Astrocyte of the cerebellum (primary cell): Measurements from ENCODE around the gene MYBBP1A.

ENCODE experiments used
- DNase-seq: peaks from one replicate; pipeline ENCODE4 v3.0.0-alpha.2; 2011; ENCODE audit warnings: low read depth
- H3K4me3 ChIP-seq: 2 replicates; pipeline ENCODE4 v1.5.1; 2011; ENCODE audit warnings: mild to moderate bottlenecking, low read depth, low read length, moderate library complexity
- in situ Hi-C: cut with HindIII; loops from 2 replicates; pipeline ENCODE4 v1.10.0; 2017; ENCODE audit warnings: low sequenced_read_pairs
- TF ChIP-seq, protein P1 (sequence below): IDR thresholded peaks from 2 replicates; pipeline ENCODE4 v1.5.1; 2012; ENCODE audit warnings: low read length, low read depth, moderate library complexity, mild to moderate bottlenecking; ENCODE audit errors: missing control alignments

MYBBP1A gene

DNA sequence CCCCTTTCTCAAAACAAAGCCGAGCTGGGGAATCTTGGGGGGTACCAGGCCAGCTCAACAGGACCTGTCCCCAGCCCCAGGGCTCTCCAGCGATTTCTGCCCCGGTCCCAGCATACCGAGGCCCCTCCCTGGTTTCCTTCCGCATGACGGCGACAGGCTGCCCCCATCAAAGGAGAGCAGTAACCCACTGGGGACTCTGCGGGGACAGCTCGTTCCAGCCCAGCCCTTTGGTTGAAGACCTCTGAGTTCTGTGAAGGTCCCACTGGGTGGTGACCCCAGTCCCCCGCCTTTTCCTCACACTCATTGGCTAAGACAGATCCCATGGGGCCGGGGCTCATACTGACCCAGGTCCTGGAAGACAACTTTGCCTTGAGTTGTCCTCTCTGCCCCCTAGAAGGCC, 33.2 kb upstream of the MYBBP1A start:
- in situ Hi-C loops: no loop called here

DNA sequence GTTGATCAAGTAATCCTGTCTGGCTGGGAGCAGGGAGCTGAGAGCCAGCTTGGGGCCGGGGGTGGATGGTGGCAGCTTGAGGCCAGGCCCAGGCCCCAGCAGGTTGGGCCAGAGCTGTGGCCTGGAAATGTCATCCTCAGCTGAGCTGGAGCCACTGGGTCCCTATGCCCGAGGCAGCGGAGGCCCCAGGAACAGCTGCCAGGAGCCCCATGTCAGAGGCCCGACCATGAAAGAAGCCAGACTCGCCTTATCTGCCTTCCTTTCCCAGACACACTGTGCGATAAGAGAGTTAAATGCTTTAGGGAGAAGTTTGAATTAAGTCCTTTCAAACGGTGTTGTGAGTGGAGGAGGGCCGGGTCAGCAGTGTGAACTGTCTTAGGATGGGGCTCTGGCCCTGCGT, 32.6 kb upstream of the MYBBP1A start:
- no peak overlapping the region for H3K4me3 ChIP-seq
- in situ Hi-C loops: no loop called here
- TF ChIP-seq, protein P1, sequence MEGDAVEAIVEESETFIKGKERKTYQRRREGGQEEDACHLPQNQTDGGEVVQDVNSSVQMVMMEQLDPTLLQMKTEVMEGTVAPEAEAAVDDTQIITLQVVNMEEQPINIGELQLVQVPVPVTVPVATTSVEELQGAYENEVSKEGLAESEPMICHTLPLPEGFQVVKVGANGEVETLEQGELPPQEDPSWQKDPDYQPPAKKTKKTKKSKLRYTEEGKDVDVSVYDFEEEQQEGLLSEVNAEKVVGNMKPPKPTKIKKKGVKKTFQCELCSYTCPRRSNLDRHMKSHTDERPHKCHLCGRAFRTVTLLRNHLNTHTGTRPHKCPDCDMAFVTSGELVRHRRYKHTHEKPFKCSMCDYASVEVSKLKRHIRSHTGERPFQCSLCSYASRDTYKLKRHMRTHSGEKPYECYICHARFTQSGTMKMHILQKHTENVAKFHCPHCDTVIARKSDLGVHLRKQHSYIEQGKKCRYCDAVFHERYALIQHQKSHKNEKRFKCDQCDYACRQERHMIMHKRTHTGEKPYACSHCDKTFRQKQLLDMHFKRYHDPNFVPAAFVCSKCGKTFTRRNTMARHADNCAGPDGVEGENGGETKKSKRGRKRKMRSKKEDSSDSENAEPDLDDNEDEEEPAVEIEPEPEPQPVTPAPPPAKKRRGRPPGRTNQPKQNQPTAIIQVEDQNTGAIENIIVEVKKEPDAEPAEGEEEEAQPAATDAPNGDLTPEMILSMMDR: no peak
- DNase-seq: no peak

More for the DNA sequence above, 33.2 kb upstream of the MYBBP1A start:
- H3K4me3 ChIP-seq: no peak overlapping the region
- TF ChIP-seq, protein P1: no peak
- no peak for DNase-seq

DNA sequence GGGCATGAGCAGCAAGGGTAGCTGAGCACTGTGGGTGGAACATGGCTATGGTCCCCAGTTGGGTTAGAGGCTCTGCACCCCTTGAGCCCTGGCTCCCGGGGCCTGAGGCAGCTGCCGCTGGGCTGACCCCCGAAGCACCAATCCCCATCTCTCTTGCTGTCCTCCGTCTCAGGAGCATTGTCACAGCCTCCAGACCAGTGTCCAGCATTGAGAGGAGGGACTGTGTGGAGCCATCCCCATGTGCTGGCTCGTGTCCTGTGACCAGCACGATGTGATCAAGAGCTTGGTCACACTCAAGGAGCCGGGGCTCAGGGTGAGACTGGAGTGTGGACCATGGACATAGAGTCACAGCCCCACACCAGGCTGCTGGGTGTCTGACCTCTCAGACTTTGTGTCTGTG, 32.0 kb upstream of the MYBBP1A start:
- in situ Hi-C loops: no loop called here
- no peak overlapping the region for H3K4me3 ChIP-seq
- DNase-seq: no peak
- TF ChIP-seq, protein P1: no peak

- in situ Hi-C loops: no loop called here
- DNase-seq: no peak
- H3K4me3 ChIP-seq: no peak overlapping the region
- TF ChIP-seq, protein P1: no peak
Measured at GRCh38 chr17:4586043-4586442, 30.9 kb upstream of the MYBBP1A start.

DNA sequence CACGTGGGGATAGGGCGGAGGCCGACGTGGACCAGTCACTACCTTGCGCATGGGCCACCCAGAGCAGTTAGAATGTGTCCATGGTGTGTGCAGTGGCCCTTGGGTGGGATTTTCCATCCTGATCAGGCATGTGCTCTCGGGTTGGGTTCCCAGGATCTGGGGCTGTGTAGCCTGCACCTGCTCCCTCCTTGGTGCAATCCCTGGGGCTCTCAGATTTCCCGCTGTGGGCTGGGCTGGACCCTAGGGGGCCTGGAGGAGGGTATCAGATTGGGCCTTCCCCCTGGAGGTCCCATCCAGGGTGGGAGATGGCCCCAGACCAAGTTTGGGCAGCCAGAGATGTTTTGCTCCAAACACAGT, 30.4 kb upstream of the MYBBP1A start:
- TF ChIP-seq, protein P1: no peak
- H3K4me3 ChIP-seq: no peak overlapping the region
- in situ Hi-C loops: no loop called here
- DNase-seq: no peak

GRCh38 chr17:4584917-4585637, 29.9 kb upstream of the MYBBP1A start:
- H3K4me3 ChIP-seq: no peak overlapping the region
- no peak for DNase-seq
- TF ChIP-seq, protein P1: no peak
- in situ Hi-C loops: no loop called here
